ENCODE results near the gene PEX14.

Gene PEX14

DNA sequence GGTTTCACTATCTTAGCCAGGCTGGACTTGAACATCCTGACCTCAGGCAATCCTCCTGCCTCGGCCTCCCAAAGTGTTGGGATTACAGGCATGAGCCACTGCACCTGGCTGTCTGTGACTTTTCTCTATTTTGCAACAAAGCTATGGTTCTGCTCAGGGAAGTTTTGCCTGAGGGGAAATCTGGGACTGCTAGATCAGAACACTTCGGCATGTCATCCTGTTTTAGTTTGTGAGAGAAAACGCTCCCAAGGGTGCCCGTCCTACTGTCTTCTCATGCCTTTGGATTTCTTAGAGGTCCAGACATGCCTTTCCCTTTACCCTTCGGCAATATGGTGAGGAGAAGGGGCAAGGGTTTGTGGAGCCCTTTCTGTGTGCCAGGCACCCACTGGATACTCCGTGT is 30.5 kb upstream of the PEX14 start (continued):
- TF ChIP-seq CSRNP3 (CRISPR knock-in tag; IDR thresholded peaks at IDR 0.05): no peak
- TF ChIP-seq ZFP30 (CRISPR knock-in tag; IDR thresholded peaks at IDR 0.05): no peak

DNA sequence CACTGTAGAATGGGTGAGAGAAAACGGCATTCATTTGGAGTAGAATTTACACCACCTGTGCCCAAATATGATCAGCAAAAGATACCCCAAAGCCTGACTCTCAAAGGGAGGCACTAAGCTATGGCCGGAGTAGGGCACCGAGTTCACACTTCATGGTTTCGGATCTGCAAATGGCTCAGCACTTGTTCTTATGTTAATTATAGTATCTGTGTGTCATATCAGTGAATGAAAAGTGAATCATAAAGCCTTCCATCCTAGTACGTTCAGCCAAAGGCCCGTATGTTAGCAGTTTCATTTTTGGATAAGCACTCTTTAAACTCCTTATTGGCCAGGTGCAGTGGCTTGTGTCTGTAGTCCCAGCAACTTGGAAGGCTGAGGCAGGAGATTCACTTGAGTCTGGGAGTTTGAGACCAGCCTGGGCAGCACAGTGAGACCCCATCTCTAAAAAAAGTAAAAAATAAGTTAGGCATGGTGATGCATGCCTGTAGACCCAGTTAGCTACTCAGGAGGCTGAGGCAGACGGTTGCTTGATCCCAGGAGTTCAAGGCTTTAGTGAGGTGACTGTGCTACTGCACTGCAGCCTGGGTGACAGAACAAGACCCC is 29.9 kb upstream of the PEX14 start:
- ATAC-seq: no peak
- TF ChIP-seq CSRNP3 (CRISPR knock-in tag; IDR thresholded peaks at IDR 0.05) (no peak), TOX (CRISPR knock-in tag; IDR thresholded peaks at IDR 0.05; ENCODE audit: borderline replicate concordance) (no peak)

- ATAC-seq: no peak
- TF ChIP-seq PATZ1 (CRISPR knock-in tag; IDR thresholded peaks at IDR 0.05; ENCODE audit: borderline replicate concordance) (no peak), CSRNP3 (CRISPR knock-in tag; IDR thresholded peaks at IDR 0.05) (no peak), CSDC2 (CRISPR knock-in tag; IDR thresholded peaks at IDR 0.05) (no peak), POU6F1 (CRISPR knock-in tag; IDR thresholded peaks at IDR 0.05; ENCODE audit: borderline replicate concordance, low read depth) (no peak), GLIS3 (CRISPR knock-in tag; IDR thresholded peaks at IDR 0.05) (no peak), ZFP30 (CRISPR knock-in tag; IDR thresholded peaks at IDR 0.05) (no peak)
These were observed 27.8 kb upstream of the PEX14 start for GRCh38 chr1:10446790-10447422.

GRCh38 chr1:10449751-10450150 is 25.0 kb upstream of the PEX14 start, which contains the start of gene CORT:
TSS of gene CORT (plus strand) at chr1:10450031. CDS start at chr1:10450224, 193 bp downstream.
- TF ChIP-seq CSDC2 (CRISPR knock-in tag; IDR thresholded peaks at IDR 0.05): no peak
- TF ChIP-seq, protein P1, sequence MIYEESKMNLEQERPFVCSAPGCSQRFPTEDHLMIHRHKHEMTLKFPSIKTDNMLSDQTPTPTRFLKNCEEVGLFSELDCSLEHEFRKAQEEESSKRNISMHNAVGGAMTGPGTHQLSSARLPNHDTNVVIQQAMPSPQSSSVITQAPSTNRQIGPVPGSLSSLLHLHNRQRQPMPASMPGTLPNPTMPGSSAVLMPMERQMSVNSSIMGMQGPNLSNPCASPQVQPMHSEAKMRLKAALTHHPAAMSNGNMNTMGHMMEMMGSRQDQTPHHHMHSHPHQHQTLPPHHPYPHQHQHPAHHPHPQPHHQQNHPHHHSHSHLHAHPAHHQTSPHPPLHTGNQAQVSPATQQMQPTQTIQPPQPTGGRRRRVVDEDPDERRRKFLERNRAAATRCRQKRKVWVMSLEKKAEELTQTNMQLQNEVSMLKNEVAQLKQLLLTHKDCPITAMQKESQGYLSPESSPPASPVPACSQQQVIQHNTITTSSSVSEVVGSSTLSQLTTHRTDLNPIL (CRISPR knock-in tag; IDR thresholded peaks at IDR 0.05; ENCODE audit: low read depth): no peak
- no peak for TF ChIP-seq SNAI2 (CRISPR knock-in tag; IDR thresholded peaks at IDR 0.05)
- TF ChIP-seq PPARA (CRISPR knock-in tag; IDR thresholded peaks at IDR 0.05; ENCODE audit: borderline replicate concordance): no peak
- no peak for TF ChIP-seq PATZ1 (CRISPR knock-in tag; IDR thresholded peaks at IDR 0.05; ENCODE audit: borderline replicate concordance)
- TF ChIP-seq TCF4 (CRISPR knock-in tag; IDR thresholded peaks at IDR 0.05; ENCODE audit: borderline replicate concordance): no peak
- TF ChIP-seq ZNF565 (CRISPR knock-in tag; conservative IDR thresholded peaks at IDR 0.05; ENCODE audit: low read depth): no peak
- TF ChIP-seq, protein P2, sequence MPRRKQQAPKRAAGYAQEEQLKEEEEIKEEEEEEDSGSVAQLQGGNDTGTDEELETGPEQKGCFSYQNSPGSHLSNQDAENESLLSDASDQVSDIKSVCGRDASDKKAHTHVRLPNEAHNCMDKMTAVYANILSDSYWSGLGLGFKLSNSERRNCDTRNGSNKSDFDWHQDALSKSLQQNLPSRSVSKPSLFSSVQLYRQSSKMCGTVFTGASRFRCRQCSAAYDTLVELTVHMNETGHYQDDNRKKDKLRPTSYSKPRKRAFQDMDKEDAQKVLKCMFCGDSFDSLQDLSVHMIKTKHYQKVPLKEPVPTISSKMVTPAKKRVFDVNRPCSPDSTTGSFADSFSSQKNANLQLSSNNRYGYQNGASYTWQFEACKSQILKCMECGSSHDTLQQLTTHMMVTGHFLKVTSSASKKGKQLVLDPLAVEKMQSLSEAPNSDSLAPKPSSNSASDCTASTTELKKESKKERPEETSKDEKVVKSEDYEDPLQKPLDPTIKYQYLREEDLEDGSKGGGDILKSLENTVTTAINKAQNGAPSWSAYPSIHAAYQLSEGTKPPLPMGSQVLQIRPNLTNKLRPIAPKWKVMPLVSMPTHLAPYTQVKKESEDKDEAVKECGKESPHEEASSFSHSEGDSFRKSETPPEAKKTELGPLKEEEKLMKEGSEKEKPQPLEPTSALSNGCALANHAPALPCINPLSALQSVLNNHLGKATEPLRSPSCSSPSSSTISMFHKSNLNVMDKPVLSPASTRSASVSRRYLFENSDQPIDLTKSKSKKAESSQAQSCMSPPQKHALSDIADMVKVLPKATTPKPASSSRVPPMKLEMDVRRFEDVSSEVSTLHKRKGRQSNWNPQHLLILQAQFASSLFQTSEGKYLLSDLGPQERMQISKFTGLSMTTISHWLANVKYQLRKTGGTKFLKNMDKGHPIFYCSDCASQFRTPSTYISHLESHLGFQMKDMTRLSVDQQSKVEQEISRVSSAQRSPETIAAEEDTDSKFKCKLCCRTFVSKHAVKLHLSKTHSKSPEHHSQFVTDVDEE (CRISPR knock-in tag; IDR thresholded peaks at IDR 0.05): no peak
- no peak for TF ChIP-seq ZC3H10 (CRISPR knock-in tag; IDR thresholded peaks at IDR 0.05)
- no peak for ATAC-seq

Data from SK-N-SH treated with all-trans-retinoic acid at 6 μM for 48 hours (cell line).